HG03439 (cell line): ENCODE measurements around the gene MEGF6.
"Not testable (repeated sequence)": the region's sequence is repeated elsewhere in the genome, so short reads cannot be mapped to it uniquely, and the experiment has no call there.

Experiments used
- ATAC-seq: cut with Tn5 transposase; IDR thresholded peaks from one replicate; pipeline ENCODE4 v1.9.1; 2021; ENCODE audit warnings: mild to moderate bottlenecking, moderate library complexity; ENCODE audit not compliant: unreplicated experiment

MEGF6 gene

GRCh38 chr1:3577711-3578432, 33.4 kb downstream of the MEGF6 start:
- ATAC-seq, result no peak

GRCh38 chr1:3577300-3577699, 34.0 kb downstream of the MEGF6 start:
- no peak for ATAC-seq

GRCh38 chr1:3575993-3576392, 35.3 kb downstream of the MEGF6 start:
- no peak for ATAC-seq

- not testable (repeated sequence) for ATAC-seq
These were observed 35.8 kb downstream of the MEGF6 start for GRCh38 chr1:3575515-3575914.

GRCh38 chr1:3573500-3573899, 37.8 kb downstream of the MEGF6 start:
- ATAC-seq, result no peak

- not testable (repeated sequence) for ATAC-seq
These were observed 38.7 kb downstream of the MEGF6 start for GRCh38 chr1:3572638-3573037.

GRCh38 chr1:3571263-3571662, 40.0 kb downstream of the MEGF6 start:
- ATAC-seq, result no peak

GRCh38 chr1:3570066-3570986, 41.0 kb downstream of the MEGF6 start:
- ATAC-seq, result no peak

GRCh38 chr1:3569436-3569835, 41.9 kb downstream of the MEGF6 start:
- no peak for ATAC-seq

GRCh38 chr1:3568815-3569435, 42.4 kb downstream of the MEGF6 start:
- no peak for ATAC-seq

GRCh38 chr1:3566951-3567804, 44.1 kb downstream of the MEGF6 start:
- ATAC-seq, result no peak

GRCh38 chr1:3566003-3566885, 45.1 kb downstream of the MEGF6 start:
- ATAC-seq, result no peak

- no peak for ATAC-seq
These were observed 46.1 kb downstream of the MEGF6 start for GRCh38 chr1:3564921-3565831.

- no peak for ATAC-seq
These were observed 47.7 kb downstream of the MEGF6 start for GRCh38 chr1:3563610-3564009.

GRCh38 chr1:3563125-3563524, 48.2 kb downstream of the MEGF6 start:
- ATAC-seq, result no peak

GRCh38 chr1:3562712-3563111, 48.6 kb downstream of the MEGF6 start:
- ATAC-seq, result no peak

GRCh38 chr1:3561702-3562101, 49.6 kb downstream of the MEGF6 start:
- ATAC-seq, result no peak

GRCh38 chr1:3560981-3561380, 50.3 kb downstream of the MEGF6 start:
- ATAC-seq, result no peak
